ENCODE results near the gene TSGA10. TPM values are rescaled to one million over a fixed set of nuclear protein-coding genes. Genes with fewer than 3 reads are reported as not detected.
"Not testable (repeated sequence)": the region's sequence is repeated elsewhere in the genome, so short reads cannot be mapped to it uniquely, and the experiment has no call there.

The TSGA10 gene
- total RNA-seq, result 4.3 TPM

GRCh38 chr2:99154643-99155536, at the start of gene TSGA10, which contains the start of gene LIPT1:
Gene TSGA10 (minus strand): TSS chr2:99154942. CDS start chr2:99109439, 45,503 bp downstream.
Gene LIPT1 (plus strand): TSS chr2:99154967. CDS start chr2:99161958, 6,991 bp downstream.
- DNase-seq (ENCODE audit: low spot score) (peak; percentile 94), ATAC-seq (peak; percentile 97)

GRCh38 chr2:99201959-99202678, 47.4 kb upstream of the TSGA10 start:
- ATAC-seq, result no peak
- no peak for DNase-seq (ENCODE audit: low spot score)

GRCh38 chr2:99200076-99200800, 45.5 kb upstream of the TSGA10 start:
- no peak for ATAC-seq
- DNase-seq (ENCODE audit: low spot score), result no peak

DNA sequence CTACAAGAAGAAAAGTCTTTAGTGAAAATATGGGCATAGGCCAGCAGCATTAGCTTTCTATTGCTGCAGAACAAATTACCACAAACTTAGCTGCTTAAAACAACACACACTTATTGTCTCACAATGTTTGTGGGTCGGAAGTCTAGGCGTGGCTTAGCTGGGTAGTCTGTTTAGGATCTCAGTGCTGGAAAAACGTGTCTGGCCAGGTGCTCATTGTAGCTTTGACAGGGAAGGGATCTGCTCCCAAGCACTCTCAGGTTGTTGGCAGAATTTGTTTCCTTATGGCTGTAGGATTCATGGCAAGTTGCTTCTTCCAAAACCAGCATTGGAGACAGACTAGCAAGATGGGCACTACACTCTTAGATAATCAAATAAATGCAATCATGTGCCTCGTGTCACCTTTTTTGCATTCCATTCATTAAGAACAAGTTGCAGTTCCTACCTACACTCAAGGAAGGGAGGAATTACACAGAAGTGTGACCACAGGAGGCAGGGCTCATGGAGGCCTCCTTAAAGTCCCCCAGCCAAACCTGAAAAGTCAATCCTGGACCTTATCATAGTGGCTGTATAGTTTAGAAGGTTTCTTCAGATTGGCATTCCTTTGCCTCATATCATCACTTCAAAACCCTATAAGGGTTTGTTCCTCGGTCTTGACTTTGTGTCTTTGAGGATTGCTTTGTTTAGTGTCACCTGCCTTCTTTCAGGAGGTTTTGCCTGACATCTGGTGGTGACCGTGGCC, 43.5 kb upstream of the TSGA10 start:
- ATAC-seq, result no peak
- DNase-seq (ENCODE audit: low spot score), result no peak

DNA sequence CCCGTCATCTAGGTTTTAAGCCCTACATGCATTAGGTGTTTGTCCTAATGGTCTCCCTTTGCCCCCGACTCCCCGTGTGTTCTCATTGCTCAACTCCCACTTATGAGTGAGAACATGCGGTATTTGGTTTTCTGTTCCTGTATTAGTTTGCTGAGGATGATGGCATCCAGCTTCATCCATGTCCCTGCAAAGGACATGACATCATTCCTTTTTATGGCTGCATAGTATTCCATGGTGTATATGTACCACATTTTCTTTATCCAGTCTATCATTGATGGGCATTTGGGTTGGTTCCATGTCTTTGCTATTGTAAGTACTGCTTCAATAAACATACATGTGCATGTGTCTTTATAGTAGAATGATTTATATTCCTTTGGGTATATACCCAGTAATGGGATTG, 37.6 kb upstream of the TSGA10 start:
- not testable (repeated sequence) for DNase-seq (ENCODE audit: low spot score); ATAC-seq

DNA sequence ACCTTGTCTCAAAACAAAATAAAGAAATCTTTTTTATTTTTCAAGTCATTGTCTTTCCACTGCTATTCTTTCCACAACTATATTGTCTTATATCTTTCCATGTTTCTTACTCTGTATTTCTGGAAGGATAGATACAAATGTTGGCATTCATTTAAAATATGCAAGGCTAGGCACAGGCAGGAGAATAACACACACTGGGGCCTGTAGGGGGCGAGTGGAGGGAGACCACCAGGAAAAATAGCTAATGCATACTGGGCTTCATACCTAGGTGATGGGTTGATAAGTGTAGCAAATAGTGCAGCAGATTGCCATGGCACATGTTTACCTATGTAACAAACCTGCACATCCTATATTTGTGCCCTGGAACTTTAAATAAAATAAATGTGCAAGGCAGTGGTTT, 35.8 kb upstream of the TSGA10 start:
- ATAC-seq (no peak), DNase-seq (ENCODE audit: low spot score) (no peak)

DNA sequence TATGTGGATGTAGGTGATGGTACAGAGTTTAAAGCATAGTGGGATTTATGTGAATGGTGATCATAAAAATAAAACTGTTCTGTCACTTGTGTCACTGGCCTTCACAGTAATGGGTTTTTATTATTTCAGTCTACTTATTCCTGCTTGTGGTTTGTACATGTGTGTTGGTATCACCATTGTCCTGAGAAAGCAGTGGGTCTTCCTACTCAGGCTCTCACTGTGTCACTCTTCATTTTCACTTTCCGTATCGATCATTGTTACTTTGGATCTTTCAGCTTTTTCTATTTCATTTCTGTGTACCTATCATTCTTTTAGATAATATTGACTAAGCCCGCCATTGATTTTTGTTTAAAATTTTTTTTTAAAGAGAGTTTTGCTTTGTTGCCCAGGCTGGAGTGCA, 33.6 kb upstream of the TSGA10 start:
- DNase-seq (ENCODE audit: low spot score), result no peak
- no peak for ATAC-seq

DNA sequence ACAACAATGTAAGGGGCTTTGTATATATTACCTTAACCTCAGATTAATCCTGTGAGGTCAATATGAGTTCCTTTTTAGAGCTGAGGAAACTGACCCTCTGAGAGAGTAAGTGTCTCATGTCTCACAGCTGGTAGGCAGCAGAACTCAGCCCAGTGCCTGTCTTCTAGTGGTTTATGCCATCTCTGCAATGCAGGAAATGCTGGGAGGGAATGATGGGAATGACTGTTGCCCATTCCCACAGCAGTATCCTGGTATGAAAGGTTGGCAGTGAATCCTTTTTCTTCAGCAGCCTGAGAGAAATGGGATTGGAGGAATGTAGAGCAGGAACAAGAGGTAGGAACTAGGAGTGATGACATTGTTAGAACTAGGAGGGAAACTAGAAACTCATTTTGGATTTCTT, 32.3 kb upstream of the TSGA10 start:
- ATAC-seq (no peak), DNase-seq (ENCODE audit: low spot score) (no peak)

DNA sequence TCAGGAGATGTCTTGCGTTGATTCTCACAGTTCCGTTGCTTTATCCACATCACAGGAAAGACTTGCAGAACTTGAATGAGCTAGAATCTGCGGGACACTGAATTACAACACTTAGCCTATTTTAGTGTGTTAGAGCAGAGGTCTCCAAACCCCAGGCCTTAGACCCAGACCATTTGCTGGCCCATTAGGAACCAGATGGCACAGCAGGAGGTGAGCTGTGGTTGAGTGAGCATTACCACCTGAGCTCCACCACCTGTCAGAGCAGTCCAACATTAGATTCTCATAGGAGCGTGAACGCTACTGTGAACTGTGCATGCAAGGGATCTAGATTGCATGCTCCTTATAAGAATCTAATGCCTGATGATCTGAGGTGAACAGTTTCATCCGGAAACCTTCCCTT, 30.1 kb upstream of the TSGA10 start:
- ATAC-seq (no peak), DNase-seq (ENCODE audit: low spot score) (no peak)

DNA sequence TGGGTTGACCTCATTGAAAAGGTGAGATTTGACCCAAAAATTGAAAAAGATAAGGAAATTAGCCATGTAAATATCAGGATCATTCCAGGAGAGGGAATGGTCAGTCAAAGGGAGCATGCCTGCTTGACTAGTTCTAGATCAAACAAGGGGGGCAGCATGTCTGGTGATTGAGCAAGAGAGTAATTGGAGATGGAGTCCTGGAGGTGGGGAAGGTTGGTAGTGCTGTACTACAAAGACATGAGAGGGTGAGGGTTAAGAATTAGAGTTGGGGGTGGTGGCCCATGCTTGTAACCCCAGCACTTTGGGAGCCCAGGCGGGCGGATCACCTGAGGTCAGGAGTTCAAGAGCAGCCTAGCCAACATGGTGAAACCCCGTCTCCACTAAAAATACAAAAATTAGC, 28.3 kb upstream of the TSGA10 start:
- ATAC-seq (no peak), DNase-seq (ENCODE audit: low spot score) (no peak)

DNA sequence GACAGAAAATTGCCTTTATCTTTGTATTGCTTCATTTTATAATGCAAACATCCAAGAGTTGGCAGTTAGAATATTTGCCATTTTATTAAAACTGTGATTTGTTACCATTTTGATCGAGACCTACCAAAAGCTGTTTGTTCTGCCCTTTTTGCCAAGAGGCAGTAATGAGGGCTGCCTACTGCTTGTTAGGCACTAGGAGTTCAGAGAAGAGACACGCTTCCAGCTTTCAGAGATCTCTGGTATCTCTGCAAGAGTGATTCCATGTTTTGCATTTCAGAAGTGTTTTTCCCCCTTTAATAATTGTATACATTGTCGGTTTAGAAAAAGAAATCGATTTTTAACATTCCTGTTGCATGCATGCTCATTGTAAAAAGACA, 26.9 kb upstream of the TSGA10 start:
- DNase-seq (ENCODE audit: low spot score) (no peak), ATAC-seq (peak; percentile 15)

- DNase-seq (ENCODE audit: low spot score) (peak; percentile 95), ATAC-seq (peak; percentile 96)
Observed at GRCh38 chr2:99180755-99181623, 26.2 kb upstream of the TSGA10 start, which contains the start of the genes MITD1 and MRPL30. Gene MITD1 (minus strand): TSS chr2:99181058. CDS start chr2:99180981, 77 bp downstream. Gene MRPL30 (plus strand): TSS chr2:99181184. CDS start chr2:99186204, 5,020 bp downstream.

DNA sequence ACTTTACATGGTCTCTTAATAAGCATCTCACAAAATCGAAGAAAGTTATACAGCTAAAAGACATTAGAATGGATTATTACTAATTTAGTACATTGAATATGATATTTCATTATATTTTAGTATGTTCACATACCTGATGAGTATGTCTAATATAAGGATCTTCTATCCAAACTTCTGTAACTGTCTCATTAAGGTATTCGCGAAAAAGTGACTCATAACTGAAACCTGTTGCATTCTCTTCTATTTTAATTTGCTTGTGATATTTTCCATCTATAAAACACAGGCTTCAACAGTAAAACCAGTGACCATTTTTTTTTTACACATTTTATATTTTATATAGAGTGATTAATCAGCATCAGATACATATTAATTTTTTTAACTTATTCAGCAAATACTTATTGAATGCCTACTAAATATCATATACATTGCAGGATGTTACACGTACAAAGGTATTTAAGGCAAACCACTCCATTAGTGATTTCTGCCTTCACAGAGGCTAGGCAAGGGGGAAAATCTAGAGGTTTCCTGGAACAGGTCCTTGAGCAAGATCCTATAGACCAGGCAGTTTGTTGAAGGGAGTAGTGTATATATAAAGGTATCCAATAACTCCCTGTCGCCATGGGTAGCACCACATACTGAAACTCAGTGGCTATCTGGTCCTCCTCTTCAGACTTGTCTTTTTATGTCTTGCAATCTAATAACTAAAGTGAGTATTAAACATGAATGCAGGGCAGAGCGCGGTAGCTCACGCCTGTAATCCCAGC, 16.8 kb upstream of the TSGA10 start:
- ATAC-seq (no peak), DNase-seq (ENCODE audit: low spot score) (no peak)

DNA sequence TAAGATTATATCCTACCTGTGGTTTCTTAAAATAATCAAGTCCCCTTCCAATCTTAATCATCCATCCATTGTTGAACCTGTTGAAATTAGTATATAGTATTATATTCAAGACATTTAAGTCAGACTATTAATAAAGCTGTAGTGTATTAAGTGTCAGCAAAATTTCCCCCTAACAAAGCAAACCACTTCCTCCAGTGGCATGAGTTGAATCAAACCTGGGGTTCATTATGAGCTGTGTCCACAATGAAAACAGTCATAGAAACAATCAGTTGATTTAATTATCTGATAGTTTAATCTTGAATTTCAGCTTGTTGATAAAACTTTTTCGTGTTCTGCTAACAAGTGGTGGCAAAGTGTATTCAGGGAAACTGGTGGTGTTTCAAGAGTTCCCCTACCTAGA, 14.8 kb upstream of the TSGA10 start:
- DNase-seq (ENCODE audit: low spot score), result no peak
- no peak for ATAC-seq

DNA sequence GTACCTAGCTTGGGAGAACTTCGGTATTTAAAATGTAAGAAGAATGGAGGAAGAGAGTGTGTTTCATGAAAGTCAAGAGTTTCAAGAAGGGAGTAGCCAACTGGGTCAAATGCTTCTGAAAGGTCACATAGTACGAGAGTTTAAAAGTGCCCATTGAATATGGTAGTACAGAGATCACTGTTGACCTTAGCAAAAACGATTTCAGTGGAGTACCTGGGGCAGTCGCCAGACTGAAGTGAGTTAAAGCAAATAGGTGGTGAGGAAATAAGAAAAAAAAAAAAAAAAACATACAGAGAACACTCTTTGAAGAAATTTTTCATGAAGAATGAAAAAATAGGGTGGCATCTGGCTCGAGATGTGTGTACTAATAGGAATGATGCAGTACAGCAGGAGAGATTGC, 11.5 kb upstream of the TSGA10 start:
- DNase-seq (ENCODE audit: low spot score) (no peak), ATAC-seq (peak; percentile 74)

GRCh38 chr2:99159594-99159993, 4.9 kb upstream of the TSGA10 start:
- no peak for ATAC-seq
- DNase-seq (ENCODE audit: low spot score), result no peak

DNA sequence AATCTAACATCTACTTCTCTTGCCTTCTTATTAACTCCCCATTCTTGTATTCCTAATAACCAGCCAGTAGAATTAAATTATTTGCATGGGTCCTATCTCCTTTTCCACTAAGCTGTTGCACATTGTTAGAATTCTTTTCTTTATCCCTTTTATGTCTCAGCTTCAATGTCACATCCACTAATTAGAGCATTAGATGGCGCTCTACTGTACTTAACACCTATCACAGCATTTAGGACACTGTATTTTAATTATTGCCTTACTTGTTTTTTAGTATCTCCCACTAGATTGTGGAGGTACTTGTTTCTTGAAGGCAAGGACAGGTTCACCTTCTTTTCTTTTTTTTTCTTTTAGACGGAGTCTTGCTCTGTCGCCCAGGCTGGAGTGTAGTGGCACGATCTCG, 3.9 kb upstream of the TSGA10 start:
- no peak for ATAC-seq
- no peak for DNase-seq (ENCODE audit: low spot score)

GRCh38 chr2:99156891-99157290, 2.1 kb upstream of the TSGA10 start:
- ATAC-seq (no peak), DNase-seq (ENCODE audit: low spot score) (no peak)
